NCI-H2227 (cell line): Measurements from ENCODE around the gene CCDC160.
A peak's percentile ranks its signal among the peaks of the same experiment; 100 is the strongest.
"Not testable (repeated sequence)": the region's sequence is repeated elsewhere in the genome, so short reads cannot be mapped to it uniquely, and the experiment has no call there.

Experiments
- DNase-seq: peaks from one replicate; lab custom pipeline; 2025; ENCODE audit not compliant: unreplicated experiment; lab: John Stamatoyannopoulos, UW

CCDC160 gene

DNA sequence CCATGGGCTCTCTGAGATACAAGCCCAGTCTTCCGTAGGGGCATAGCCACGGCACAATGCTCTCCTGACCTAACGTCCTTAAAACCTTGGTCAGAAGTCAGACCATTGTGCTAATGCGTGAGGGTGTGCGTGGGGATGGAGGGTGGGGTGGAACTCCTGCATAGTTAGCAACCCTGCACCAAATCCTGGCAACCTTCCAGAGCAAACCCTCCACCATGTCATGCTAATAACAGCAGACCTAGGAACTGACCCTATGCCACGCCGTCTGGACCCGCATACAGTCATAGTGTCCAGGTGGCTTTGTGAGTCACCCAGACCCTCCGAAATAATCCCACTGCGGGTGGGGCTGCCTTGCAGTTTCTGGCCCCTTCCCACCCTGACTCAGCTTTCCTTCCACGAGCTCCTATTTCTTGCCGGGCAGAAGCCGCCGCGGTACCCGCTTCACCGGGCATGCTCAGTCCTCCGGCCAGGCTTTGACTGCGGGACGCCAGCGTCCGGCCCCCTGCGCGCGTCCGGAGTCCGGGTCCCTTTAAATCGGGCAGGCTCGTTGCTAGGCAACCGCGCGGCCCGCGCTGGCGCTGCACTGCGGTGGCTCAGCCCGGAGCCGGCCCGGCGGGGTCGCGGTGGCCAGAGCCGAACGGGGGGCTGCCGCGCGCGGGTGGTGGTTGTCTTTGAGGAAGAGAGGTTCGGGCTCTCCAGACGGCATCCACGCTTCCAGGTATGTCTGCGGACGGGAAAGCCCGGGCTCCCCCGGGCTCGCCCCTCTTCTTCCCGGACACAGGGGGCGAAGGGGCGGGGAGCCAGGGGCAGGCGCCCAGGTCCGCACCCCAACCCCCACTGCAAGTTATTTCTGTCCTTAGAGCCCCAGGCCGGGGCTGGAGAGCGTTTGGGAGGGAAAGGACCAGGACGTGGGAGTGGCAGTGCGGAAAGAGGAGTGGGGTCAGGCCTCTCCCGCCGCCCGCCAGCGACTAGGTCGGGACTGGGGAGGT is at the start of gene CCDC160:
CCDC160 (plus strand) TSS at position 557 of the 989 bp plus-strand sequence. CDS start 7,619 bp downstream, outside the sequence.
- DNase-seq, result peak; percentile 61

DNA sequence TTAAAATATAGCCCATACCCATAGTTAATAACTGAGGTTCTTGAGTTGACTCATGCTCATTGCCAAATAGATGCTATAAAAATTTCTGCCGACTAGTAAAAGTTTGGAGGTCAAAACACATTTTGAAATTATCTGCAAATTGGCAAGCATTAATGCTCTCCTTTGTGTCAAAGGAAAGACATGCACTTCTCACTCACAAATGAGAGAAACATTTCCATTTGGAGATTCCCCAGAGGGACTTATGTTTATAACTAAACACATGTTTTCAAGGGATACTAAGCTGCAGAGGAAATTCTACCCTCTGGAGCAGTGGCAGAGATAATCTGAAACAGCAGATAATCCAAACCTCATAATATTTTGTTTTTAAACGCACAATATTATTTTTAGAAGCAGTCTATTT is 45.7 kb upstream of the CCDC160 start:
- DNase-seq, result no peak

DNA sequence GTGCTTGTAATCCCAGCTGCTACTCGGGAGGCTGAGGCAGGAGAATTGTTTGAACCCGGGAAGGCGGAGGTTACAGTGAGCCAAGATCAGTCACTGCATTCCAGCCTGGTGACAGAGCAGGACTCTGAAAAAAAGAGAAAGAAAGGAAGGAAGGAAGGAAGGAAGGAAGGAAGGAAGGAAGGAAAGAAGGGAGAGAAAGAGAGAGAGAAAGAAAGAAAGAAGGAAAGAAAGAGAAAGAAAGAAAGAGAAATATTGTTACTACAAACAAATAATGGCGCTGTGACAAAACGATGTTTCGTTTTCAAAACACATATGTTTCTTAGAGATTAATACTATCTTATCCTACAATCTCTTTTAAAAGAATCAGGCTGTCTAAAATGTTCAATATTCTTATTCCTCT is 42.1 kb upstream of the CCDC160 start:
- DNase-seq, result no peak

DNA sequence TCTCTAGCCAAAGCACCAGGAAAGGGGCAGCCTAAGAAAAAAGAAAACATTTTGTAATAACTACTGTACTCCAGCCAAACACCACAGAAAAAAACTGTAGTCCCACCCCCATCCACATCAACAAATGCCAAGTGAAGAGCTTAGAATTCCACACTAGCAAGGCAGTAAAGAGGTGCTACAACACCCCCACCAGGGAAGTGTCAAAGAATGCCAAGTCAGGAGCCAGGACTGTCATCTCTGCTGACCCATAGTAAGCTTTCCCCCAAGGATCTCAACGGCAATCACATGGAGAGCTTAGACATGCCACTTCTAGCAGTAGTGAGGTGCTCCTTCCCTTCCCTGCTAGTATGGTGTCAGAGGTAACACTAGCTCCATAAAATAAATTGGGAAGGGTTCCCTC is 34.4 kb upstream of the CCDC160 start:
- DNase-seq, result no peak

DNA sequence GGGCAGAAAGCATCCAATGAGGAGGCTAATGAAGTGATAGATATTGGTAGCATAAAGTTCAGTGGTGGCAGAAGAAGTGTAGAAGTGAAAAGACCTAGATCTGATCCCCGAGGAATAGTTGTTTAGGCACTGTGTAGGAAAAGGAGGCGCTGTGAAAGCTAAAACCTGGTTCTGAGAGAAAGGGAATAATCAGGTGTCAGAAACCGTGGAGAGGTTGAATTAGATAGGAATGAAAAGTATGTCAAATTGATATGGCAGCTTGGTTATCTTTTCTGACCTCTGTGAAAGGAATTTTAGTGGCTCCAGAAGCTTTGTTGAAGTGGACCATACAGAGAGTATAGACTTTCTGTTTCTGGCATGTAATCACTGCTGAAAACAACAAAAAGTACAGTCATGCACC is 30.8 kb upstream of the CCDC160 start:
- no peak for DNase-seq

DNA sequence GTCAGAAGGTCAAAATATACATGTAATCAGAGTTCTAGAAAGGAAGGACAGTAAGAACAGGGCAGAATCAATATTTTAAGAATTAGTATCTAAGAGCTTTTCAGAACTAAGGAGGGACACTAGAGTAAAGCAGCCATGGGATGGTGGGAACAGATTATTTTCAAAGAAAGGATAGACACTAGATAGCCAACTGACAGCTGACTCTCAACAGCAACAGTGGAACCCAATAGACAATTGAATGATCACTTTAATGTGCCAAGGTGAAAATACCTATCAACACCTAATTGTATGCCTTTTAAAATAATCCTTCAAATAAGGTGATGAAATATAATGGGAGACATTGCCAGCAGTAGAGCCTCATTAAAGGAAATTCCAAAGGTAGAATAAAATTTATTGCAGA is 26.5 kb upstream of the CCDC160 start:
- no peak for DNase-seq

DNA sequence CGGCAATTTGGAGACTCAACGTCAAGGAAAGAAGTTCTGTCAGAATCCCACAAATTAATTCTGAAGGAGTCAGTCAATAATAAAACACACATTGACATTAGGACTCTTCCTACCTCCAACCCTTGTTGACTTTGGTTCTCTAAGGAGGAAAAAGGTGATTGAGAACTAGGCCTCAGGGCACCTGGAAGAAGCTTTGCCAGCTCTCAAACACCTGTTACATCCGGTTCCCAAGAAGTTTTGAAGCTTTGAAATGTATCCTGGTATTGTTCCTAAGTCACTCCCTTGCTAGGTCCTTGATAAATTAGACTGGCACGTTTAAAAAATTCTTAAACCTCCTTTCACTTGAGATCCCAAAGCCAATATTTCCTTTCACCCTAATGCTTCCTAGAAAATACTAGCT is 1.7 kb upstream of the CCDC160 start:
- DNase-seq, result no peak

DNA sequence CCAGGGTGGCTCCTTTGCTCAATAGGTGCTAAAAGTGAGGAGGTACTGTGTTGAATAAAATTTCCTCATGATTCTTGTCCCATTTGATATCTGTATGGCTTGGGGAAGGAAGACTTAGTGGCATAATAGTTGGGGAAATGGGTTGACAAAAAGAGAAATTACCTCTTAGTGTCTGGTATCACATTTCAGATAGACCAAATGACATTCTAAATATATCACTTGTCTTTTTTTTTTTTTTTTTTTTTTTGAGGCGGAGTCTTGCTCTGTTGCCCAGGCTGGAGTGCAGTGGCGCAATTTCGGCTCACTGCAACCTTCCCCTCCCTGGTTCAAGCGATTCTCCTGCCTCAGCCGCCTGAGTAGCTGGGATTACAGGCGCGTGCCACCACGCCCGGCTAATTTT is 1.2 kb downstream of the CCDC160 start:
- DNase-seq, result not testable (repeated sequence)

DNA sequence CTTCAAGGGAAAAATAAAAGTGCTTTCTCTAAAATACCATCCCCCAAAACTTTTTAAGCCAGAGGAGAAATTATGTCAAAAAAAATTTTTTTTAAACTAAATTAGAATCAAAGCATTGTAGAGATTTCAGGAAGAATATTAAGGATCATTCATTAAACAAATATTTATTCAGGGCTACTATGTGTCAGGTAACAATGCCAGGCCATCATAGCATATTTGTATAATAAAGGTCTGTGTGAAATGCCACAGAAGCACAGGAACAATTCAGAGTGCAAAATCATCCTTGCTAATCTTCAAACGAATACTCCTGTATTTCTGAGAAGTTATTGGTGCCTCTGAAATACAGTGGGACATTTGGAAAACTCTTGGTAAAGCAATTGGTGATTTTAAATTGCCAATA is 2.0 kb downstream of the CCDC160 start:
- no peak for DNase-seq

DNA sequence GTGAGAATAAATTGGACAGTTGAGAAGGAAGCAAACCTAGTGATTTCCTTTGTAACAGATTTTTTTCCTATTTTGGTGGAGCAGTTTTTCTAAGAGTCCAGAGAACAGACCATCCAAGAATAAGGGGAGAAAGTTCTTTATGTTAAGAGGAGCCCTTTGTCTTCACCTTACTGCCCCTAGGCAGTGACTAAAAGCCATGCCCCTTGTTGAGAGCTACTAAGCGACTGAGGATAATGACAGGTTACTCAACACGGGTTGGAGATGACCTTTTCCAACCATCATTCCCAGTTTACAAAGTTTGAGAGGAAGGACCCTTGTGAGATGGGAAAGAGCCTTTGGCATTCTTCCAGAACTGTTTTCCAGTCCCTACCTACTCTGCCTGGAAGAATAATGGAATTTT is 3.2 kb downstream of the CCDC160 start:
- no peak for DNase-seq

DNA sequence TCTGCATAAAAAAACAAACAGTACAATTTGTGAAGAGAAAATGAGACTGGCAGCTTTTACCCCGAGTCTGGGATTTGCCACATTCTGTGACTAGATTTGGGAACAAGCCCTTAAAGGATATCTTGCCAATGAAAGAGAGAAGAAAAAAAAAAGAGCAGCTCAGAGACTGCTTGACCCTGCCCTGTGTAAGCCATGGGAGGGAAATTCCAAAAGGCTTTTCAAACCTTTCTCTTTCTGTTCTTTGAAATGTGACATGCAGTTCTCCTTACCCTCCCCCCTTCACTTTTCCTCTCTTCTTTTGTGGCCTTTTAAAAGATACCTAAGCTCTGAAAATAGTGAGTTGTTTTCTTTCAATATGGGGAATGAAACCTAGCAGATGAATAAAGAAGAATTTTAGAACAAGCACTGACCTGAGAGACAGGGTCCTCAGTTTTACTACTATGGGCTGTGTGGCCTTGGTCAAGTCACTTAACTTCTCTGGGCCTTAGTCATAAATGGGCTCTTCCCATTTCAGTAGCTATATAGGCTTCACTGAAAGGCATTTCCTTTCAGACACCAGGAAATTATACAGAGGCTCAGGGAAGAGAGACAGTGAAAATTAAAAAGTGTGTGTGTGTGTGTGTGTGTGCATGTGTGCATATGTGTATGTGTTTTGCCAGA is 5.1 kb downstream of the CCDC160 start:
- DNase-seq, result no peak

DNA sequence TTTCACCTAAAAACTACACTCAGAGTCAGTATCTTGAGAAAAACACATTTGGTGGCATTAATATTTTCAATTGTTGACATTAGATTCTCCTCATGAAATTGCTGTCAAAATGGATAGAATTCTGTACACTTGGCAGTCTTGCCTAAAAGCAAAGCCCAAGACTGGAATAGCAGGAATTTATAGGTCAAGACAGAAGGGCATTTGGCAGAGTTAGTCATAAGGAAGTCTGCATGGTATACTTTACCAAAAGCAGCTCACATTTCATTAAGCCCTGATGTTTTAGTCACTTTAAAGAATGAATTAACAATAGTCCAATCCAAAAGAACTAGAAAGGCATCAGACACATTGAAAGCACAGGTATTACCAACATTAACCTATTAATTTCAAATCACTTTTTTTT is 7.1 kb downstream of the CCDC160 start:
- DNase-seq, result no peak

DNA sequence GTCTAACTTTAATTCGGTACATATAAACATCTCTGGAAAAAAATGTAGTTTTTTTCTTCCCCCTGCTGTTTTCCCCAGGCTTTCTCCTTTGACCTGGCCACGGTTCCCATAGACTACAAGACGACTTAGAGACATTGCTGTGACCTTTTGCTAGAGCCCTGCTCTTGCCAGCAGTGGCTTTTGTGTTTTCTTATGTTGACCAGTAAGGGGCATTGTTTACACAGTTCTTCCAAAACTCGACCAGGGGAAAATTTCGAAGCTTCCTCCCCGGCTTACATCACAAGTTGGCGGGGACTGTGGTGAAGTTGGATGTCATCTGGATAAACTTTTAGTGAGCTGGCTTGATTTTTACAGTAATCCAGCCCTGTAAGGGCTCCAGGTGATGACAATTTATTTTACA is 9.3 kb downstream of the CCDC160 start:
- no peak for DNase-seq

DNA sequence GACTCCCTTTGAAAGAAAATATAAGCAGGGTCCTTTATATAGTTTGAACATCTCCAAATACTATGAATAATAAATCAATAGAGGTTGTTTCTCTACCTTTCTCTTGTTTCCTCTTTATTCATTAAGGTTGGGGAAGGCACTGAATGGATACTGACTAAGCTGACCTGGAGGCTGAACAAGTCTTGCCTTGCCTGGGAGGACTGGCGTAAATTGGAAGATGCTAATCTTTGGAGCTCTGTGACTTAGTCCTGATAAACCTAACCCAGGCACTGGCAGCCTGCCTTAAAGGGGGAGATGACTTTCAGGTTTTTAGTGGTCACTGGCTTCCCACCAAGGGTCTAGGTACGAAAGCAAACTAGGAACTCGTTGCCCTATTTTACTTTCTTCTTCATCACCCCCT is 10.5 kb downstream of the CCDC160 start:
- DNase-seq, result no peak

DNA sequence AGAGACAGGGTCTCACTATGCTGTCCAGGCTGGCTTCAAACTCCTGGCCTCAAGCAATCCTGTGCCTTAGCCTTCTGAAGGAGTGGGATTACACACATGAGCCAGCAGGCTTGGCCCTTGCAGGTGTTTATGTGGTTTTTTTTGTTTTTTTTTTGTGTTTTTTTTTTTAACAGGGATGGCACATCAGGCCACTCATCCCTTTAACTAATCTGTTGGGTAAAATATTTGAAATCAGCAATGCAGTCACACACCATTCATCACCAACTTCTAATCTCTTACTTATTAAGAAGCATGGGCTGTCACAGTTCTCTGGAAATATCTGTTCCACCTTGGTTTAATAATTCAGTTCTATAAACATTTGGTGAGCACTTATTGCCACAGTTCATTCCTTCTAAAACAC is 12.3 kb downstream of the CCDC160 start:
- no peak for DNase-seq

DNA sequence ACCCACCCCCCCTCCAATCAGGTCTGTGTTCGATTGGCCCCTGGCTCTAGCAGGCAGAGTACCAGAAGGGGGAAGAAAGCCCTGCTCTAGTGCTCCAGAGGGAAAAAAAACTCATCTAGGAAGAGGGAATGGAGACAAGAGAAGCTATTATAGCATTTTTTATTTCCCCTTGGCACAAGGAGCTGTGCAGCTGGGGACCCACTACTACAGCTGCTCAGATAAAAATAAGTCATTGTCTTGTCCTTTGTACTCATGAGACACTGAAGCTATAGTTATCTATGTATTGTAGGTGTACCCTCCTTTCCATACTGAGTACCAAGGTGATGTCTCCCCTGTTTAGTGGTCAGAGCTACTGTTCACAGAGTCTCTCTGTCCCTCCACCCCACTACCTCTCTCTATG is 14.3 kb downstream of the CCDC160 start:
- no peak for DNase-seq

DNA sequence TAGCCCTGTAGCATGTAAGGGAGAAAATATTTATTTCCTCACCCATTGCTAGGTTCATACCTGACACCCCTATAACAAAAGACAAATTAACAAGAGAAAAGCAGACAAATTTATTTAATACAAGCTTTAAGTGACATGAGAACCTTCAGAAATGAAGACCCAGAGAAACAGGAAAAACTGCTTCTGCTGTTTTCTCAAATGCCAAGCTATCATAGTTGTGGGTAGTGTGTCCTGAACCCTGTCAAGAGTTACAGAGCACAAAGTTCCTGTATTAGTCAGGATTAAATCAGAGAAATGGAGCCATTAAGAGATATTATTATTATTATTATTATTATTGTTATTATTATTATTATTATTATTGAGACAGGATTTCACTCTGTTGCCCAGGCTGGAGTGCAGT is 17.5 kb downstream of the CCDC160 start:
- no peak for DNase-seq

DNA sequence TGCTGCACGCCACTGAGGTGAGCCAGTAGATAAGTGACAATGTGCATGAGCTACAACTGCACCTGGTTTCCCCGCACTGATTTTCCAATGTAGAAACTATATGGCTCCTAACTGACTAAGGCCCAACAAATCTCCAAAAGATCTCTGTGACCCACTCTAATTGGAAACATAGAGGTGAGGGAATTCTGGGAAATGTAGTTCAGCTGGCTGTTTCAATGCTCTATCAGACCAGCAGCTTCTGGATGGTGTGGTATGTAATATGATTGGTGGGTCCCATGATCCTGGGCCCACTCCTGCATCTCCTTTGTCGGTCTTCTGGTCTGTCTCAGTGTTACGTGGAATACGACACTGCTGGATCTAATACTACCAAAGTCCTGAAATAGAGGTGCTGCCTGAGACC is 18.6 kb downstream of the CCDC160 start:
- no peak for DNase-seq

DNA sequence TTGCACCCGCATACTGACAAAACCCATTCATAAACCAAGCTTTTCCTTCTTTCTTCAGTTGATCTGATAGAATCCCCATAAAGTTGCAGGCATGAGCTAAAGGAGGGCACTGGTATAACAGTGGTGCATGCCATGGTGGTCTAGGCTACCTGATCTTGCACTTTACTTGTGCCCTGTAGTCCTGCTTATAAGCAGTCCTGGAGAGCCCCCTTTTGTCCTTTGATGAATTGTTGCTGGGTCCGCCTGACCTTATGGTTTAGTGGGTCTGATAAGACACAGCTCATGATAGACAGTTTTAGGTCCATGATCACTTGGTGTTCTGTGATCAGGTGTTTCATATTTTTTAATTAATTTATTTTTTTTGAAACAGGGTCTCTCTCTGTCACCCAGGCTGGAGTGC is 19.7 kb downstream of the CCDC160 start:
- DNase-seq, result no peak

DNA sequence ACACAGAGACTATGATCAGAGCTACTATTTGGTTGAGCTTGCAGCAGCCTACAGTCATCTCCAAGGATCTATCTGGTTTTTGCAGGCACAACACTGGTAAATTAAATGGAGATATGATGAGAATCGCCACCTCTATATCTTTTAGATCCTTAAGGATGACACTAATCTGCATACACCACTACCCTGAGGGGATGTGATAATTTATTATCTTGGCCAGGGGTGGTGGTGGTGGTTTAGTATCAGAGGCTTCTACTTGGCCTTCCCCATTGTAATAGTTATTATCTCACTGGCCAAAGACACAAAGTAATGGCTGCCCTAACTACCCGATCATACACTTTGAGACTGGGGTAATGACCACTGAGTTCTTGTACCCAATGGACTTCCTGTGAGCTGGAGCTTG is 21.2 kb downstream of the CCDC160 start:
- no peak for DNase-seq

DNA sequence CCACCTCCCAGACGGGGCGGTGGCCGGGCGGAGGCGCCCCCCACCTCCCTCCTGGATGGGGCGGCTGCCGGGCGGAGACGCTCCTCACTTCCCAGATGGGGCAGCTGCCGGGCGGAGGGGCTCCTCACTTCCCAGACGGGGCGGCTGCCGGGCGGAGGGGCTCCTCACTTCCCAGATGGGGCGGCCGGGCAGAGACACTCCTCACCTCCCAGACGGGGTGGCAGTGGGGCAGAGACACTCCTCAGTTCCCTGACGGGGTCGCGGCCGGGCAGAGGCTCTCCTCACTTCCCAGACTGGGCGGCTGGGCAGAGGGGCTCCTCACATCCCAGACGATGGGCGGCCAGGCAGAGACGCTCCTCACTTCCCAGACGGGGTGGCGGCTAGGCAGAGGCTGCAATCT is 49.0 kb downstream of the CCDC160 start:
- not testable (repeated sequence) for DNase-seq

DNA sequence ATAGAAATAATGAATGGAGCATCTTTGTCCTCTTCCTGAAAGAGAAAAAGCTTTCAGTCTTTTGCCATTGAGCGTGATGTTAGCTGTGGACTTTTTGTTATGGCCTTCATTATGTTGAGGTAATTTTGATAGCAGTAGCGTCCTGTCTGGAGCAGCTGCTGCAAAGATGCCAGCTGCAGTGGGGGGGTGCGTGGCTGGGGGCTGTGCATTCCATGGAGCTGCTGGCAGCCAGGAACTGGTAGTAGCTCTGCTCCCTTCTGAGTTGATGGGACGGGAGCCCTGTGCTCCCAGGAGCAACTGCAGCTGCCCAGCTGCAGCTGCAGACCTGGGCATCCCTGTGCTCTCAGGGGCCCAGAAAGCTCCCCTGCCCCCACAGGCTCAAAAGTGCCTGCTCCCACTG is 50.4 kb downstream of the CCDC160 start:
- no peak for DNase-seq
